PC-9 (cell line): Measurements from ENCODE around the gene TBPL1. TPM values are rescaled to one million over a fixed set of nuclear protein-coding genes. Genes with fewer than 3 reads are reported as not detected.

Source experiments
- BruUV-seq: library from RNA; stranded (reverse); fragments of 400-500 nt; replicated peaks from 2 replicates; lab custom pipeline; 2021; lab: Mats Ljungman, UMichigan
- CTCF ChIA-PET: fragments of 300-600 bp; sonication (Branson Sonifier 250); formaldehyde crosslinking; loops from one replicate; lab custom pipeline; 2022; ENCODE audit warnings: antibody characterized with exemption; lab: Charles Lee
- POLR2A ChIA-PET: fragments of 300-600 bp; sonication (Branson Sonifier 250); formaldehyde crosslinking; loops from one replicate; lab custom pipeline; 2022; ENCODE audit warnings: antibody characterized with exemption; ENCODE audit not compliant: unreplicated experiment; lab: Charles Lee
- DNase-seq, 2 experiments: peaks; one replicate each; pipeline versions ENCODE4 v3.0.0 to v3.0.0-alpha.2; 2015 to 2022; ENCODE audit warnings: mixed read lengths in 1 of 2
- H2AFZ ChIP-seq: fragments of 200-600 bp; sonication (generic); 2 replicates; pipeline ENCODE4 v1.8.1; 2017; ENCODE audit warnings: antibody characterized with exemption
- H3F3A ChIP-seq: fragments of 200-600 bp; sonication (generic); 2 replicates; pipeline ENCODE4 v1.8.1; 2017; ENCODE audit warnings: antibody characterized with exemption, mild to moderate bottlenecking, low read depth; ENCODE audit not compliant: insufficient read depth
- H3K27ac ChIP-seq: fragments of 200-600 bp; sonication (generic); 2 replicates; pipeline ENCODE4 v1.6.1; 2016; ENCODE audit warnings: mixed run types
- H3K27me3 ChIP-seq: fragments of 200-600 bp; sonication (generic); 2 replicates; pipeline ENCODE4 v1.6.1; 2016; ENCODE audit warnings: low read depth, mixed run types; ENCODE audit not compliant: insufficient read depth
- H3K36me3 ChIP-seq: fragments of 200-600 bp; sonication (generic); 2 replicates; pipeline ENCODE4 v1.6.1; 2016; ENCODE audit warnings: low read depth, mixed run types
- H3K4me1 ChIP-seq: fragments of 200-600 bp; sonication (generic); replicated peaks from 2 replicates; pipeline ENCODE4 v1.6.1; 2016; ENCODE audit warnings: mixed run types; ENCODE audit not compliant: insufficient read depth
- H3K4me2 ChIP-seq: fragments of 200-600 bp; sonication (generic); 2 replicates; pipeline ENCODE4 v1.6.1; 2017; ENCODE audit warnings: mixed run types
- H3K4me3 ChIP-seq: fragments of 200-600 bp; sonication (generic); 2 replicates; pipeline ENCODE4 v1.6.1; 2016; ENCODE audit warnings: mixed run types
- H3K79me2 ChIP-seq: fragments of 200-600 bp; sonication (generic); 2 replicates; pipeline ENCODE4 v1.6.1; 2017; ENCODE audit warnings: low read depth, mixed run types
- H3K9me2 ChIP-seq: fragments of 200-600 bp; sonication (generic); 2 replicates; pipeline ENCODE4 v1.8.1; 2017; ENCODE audit warnings: mild to moderate bottlenecking; ENCODE audit not compliant: insufficient read depth
- H3K9me3 ChIP-seq: fragments of 200-600 bp; sonication (generic); 2 replicates; pipeline ENCODE4 v1.8.1; 2016; ENCODE audit warnings: low read depth; ENCODE audit not compliant: insufficient read depth
- H4K20me1 ChIP-seq: fragments of 200-600 bp; sonication (generic); 2 replicates; pipeline ENCODE4 v1.8.1; 2017; ENCODE audit not compliant: insufficient read depth
- EZH2 ChIP-seq: fragments of 200-600 bp; sonication (generic); IDR thresholded peaks from 2 replicates; pipeline ENCODE4 v1.8.0; 2017; ENCODE audit warnings: antibody characterized with exemption, low read depth
- intact Hi-C: fragments of 100-400 bp; cut with micrococcal nuclease; formaldehyde crosslinking; loops from one replicate; pipeline ENCODE4 v1.10.0; 2022; ENCODE audit not compliant: unreplicated experiment
- total RNA-seq: library from RNA; stranded (reverse); gene quantifications from 2 replicates; pipeline ENCODE4 v1.2.3, GENCODE V29; 2021
- TF ChIP-seq, protein P1 (sequence below): fragments of 200-600 bp; sonication (generic); conservative IDR thresholded peaks from 2 replicates; pipeline ENCODE4 v1.6.1; 2017; ENCODE audit warnings: mixed run types, antibody characterized with exemption, mild to moderate bottlenecking, moderate library complexity

Gene TBPL1
- total RNA-seq, 1 experiment from 2014 or later = 21.7 TPM

DNA sequence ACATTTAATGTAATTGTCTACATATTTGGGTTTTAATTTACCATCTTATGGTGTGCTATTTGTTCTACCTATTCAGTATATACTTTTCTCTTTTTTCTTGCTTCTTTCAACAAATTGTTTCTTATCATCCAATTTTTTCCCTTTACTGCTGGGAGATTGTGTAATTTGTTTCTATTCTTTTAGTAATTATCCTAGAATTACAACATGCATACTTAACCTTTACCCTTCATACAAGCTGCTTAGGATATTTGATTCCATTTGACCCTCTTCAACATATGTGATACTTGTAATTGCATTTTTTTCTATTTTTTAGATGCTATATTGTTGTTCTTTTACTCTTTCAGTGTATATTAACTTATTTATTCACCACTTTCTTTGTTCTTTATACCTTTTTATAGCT, 15.1 kb upstream of the TBPL1 start:
- no peaks in the 10 kb centered on the region for H3K27me3 ChIP-seq
- H3K27ac ChIP-seq = no peak overlapping the region
- ChIA-PET POLR2A (interaction anchor here (0.5 kb wide), 1 partner anchor 10 kb away, joined by 3 read pairs; no protein-coding TSS in a partner anchor), CTCF (interaction anchor here (1.1 kb wide), 1 partner anchor 159 kb away, joined by 4 read pairs; no protein-coding TSS in a partner anchor)
- intact Hi-C loops = no loop called here
- no peaks in the 10 kb centered on the region for H3K9me2 ChIP-seq
- no peak overlapping the region for H3K4me3 ChIP-seq
- peaks cover 7% of the 10 kb centered on the region; the same call in 1 of the 2 replicates for H3K4me1 ChIP-seq
- H4K20me1 ChIP-seq = no peaks in the 10 kb centered on the region
- BruUV-seq = no TSS peak
- no peak for DNase-seq
- H3K9me3 ChIP-seq = no peaks in the 10 kb centered on the region
- no peaks in the 10 kb centered on the region for H3K79me2 ChIP-seq
- TF ChIP-seq EZH2 = no peak
- TF ChIP-seq, protein P1, sequence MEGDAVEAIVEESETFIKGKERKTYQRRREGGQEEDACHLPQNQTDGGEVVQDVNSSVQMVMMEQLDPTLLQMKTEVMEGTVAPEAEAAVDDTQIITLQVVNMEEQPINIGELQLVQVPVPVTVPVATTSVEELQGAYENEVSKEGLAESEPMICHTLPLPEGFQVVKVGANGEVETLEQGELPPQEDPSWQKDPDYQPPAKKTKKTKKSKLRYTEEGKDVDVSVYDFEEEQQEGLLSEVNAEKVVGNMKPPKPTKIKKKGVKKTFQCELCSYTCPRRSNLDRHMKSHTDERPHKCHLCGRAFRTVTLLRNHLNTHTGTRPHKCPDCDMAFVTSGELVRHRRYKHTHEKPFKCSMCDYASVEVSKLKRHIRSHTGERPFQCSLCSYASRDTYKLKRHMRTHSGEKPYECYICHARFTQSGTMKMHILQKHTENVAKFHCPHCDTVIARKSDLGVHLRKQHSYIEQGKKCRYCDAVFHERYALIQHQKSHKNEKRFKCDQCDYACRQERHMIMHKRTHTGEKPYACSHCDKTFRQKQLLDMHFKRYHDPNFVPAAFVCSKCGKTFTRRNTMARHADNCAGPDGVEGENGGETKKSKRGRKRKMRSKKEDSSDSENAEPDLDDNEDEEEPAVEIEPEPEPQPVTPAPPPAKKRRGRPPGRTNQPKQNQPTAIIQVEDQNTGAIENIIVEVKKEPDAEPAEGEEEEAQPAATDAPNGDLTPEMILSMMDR = no peak
- no peak overlapping the region for H3K4me2 ChIP-seq
- no peak overlapping the region for H2AFZ ChIP-seq
- no peaks in the 10 kb centered on the region for H3K36me3 ChIP-seq
- no peaks in the 10 kb centered on the region for H3F3A ChIP-seq

DNA sequence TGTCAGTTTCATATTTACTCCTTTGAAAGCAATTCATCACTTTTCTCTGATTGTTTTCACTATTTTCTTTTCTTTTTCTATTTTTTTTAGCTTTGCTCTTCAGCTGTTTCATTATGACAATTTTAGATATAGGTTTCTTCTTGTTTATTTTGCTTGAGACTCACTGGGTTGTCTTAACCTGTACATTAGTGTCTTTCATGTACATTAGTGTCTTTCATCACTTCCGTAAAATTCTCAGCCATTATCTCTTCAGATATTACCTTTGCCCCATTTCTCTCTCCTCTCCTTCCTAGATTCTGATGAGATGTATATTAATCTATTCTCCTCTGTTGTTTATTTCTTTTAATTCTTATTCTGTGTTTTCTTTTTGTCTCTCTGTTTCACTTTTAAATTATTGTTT, 14.5 kb upstream of the TBPL1 start:
- no peak for DNase-seq
- Histone ChIP-seq H3K4me3 (no peak overlapping the region), H3K4me2 (no peak overlapping the region), H3K4me1 (peaks cover 7% of the 10 kb centered on the region; the same call in 1 of the 2 replicates), H3K27ac (no peak overlapping the region), H2AFZ (no peak overlapping the region), H3K36me3 (no peaks in the 10 kb centered on the region), H3F3A (no peaks in the 10 kb centered on the region), H3K9me2 (no peaks in the 10 kb centered on the region), H3K9me3 (no peaks in the 10 kb centered on the region), H3K27me3 (no peaks in the 10 kb centered on the region), H4K20me1 (no peaks in the 10 kb centered on the region), H3K79me2 (no peaks in the 10 kb centered on the region)
- intact Hi-C loops = no loop called here
- CTCF ChIA-PET = no interaction called here
- TF ChIP-seq EZH2 = no peak
- TF ChIP-seq, protein P1 = no peak
- BruUV-seq = no TSS peak
- POLR2A ChIA-PET = interaction anchor here (0.5 to 0.6 kb wide), 2 partner anchors 11 to 62 kb away, joined by 3 to 8 read pairs; no protein-coding TSS in a partner anchor

DNA sequence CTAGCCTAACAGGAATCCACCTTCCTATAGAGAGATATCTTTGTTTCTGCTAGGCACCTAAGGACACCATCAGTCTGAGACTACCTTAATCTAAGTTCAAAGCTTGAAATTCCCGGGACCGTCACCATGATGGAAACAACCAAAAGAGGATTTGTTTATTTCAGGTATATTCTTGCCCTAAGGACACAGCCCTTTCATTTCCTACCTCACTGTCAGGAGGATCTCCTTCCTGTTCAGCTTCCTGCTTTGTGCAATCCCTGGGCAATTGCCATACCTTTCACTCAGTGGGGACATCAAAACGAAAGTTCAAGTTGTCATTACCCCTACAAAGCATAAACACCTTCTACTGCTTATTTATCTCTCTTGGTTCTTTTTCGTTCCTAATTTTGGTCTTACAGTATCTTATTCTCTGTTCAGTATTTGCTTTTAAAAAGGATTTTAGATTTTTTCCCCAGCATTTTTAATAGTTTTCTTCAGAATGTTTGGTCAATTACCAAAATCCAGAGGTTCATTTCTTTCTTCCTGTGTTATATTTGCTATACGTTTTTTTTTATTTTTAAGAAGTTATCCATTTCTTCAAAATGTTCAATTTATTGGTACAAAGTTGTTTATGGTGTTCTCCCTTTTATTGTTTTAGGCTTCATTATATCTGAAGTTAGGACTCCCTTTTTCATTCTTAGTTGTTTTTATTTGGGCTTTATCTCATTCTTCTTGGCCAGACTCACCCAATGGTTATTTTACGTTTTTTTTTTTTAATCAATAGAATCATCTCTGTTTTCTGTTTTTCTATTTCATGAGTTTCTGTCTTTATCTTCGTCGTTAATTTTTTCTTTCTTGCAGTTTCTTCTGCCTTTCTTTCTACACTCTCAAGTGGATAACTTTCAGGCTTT, 13.0 kb upstream of the TBPL1 start:
- Histone ChIP-seq H4K20me1 (no peaks in the 10 kb centered on the region), H3K4me1 (peaks cover 8% of the 10 kb centered on the region), H3K4me3 (no peak overlapping the region), H3K9me2 (no peaks in the 10 kb centered on the region), H2AFZ (peak overlapping the region; percentile 65; the same call in 1 of the 2 replicates), H3K9me3 (no peaks in the 10 kb centered on the region), H3K4me2 (peak overlapping the region; percentile 36), H3F3A (no peaks in the 10 kb centered on the region), H3K36me3 (no peaks in the 10 kb centered on the region), H3K27ac (no peak overlapping the region), H3K27me3 (no peaks in the 10 kb centered on the region), H3K79me2 (no peaks in the 10 kb centered on the region)
- ChIA-PET CTCF (no interaction called here), POLR2A (interaction anchor here (0.7 kb wide), 1 partner anchor 15 kb away, joined by 4 read pairs; no protein-coding TSS in a partner anchor)
- DNase-seq = peak in 1 of 2 experiments; percentile 15
- no TSS peak for BruUV-seq
- intact Hi-C loops = no loop called here
- no peak for TF ChIP-seq EZH2
- TF ChIP-seq, protein P1 = no peak
